NCI-H2107 treated with DMSO at 0.1 percent for 48 hours (cell line): ENCODE results near the gene LENG8.
"Not testable (repeated sequence)": the region's sequence is repeated elsewhere in the genome, so short reads cannot be mapped to it uniquely, and the experiment has no call there.

Experiments
- DNase-seq: peaks from one replicate; lab custom pipeline; 2025; ENCODE audit not compliant: unreplicated experiment; lab: John Stamatoyannopoulos, UW

The LENG8 gene

DNA sequence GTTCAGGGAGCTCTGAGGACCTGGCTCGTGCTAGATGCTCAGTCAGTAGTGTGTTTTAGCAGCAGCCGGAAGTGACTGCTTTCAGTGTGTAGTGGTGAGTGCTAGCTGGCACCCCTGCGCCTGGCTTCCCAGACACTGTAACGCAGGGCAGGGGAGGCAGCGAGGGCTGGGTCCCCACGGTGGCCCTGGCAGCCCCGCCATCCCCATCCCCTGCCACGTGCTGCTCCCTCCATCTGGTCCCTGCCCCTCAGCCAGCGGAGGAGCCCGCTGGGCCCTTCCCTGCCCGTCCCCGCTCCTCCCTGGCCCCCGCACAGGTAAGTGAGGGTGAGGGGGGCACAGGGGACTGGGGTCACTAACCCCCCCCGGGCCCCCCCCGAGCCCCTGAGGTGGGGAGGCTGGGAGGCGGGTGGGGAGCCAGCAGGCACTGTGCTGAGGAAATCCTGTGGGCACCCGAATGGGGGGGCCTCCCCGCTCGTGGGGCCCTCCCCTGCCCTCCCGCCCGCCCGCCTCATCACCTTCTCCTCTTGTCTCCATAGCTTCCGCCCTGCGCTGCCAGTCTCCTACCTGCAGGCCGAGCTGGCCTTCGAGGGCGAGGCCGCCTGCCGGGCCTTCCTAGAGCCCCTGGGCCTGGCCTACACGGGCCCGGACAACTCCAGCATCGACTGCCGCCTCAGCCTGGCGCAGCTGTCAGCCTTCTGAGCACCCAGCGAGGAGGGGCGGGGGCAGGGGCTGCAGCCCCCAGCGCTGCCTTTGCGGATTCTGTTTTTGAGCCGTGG lies 11.4 kb downstream of the LENG8 start:
- no peak for DNase-seq

DNA sequence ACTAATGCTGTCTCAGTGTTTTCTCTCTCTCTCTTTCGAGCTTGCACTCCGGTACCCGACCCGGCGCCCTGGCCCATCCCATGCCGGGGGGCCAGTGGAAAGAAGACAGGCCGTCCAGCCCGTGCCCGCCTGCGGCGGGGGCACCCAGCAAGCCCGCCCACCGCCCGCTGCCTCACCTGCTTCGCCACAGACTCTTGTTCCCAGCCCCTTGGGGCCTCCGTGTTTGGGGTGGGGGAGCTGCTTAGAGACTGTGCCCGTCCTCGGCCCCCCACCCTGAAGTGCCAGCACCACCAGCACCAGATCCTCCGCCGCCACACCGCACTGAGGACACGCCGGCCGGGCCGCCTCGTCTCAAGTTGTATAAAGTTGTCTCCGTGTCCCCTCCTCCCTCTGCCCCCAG lies 12.2 kb downstream of the LENG8 start:
- no peak for DNase-seq

DNA sequence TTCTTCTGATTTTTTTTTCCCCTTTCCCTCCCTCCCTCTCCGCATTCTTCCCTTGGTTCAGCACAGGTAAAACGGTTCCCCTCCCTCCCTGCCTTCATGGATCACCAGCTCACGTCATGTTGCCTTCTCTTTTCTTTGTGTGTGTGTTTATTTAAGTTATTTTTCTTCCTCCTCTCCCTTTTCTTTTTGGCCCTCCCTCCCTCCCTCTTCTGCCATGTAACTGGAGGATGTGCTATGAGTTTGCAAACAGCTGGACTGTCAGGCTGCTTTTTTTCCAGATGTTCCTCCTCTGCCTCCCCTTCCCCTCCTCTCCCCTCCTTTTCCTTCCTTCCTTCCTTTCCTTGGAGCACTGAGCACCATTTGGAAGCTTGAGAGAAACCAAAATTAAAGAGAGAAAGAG lies 12.6 kb downstream of the LENG8 start:
- DNase-seq: no peak

DNA sequence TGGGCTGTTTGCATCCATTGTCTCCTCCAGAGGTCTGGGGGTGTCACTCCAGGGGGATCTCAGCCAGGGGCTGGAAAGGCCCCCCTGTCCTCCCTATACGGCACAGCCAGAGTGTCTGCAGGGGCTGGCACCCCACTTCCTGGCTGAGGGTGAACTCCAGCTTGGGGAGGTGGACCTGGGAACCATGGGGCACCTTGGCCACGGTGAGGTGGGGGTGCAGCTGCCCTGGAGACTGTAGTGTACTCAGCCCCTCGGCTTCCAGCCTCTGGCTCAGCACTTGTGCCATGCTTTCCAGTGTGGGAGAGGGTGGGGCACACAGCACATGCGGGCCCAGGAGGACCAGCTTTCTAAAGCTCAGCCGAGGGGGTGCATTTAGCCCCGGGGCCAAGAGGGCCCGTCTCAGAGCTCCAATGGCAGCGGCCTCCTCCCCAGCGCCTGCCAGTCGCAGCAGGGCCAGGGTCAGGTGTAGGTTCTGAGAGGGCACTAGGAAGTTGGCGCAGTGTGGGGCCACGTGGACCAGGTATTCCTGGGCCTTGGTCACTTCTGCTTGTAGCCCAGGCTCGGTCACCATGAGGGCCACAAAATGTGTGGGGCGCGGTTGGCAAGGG lies 13.2 kb downstream of the LENG8 start:
- DNase-seq: no peak

DNA sequence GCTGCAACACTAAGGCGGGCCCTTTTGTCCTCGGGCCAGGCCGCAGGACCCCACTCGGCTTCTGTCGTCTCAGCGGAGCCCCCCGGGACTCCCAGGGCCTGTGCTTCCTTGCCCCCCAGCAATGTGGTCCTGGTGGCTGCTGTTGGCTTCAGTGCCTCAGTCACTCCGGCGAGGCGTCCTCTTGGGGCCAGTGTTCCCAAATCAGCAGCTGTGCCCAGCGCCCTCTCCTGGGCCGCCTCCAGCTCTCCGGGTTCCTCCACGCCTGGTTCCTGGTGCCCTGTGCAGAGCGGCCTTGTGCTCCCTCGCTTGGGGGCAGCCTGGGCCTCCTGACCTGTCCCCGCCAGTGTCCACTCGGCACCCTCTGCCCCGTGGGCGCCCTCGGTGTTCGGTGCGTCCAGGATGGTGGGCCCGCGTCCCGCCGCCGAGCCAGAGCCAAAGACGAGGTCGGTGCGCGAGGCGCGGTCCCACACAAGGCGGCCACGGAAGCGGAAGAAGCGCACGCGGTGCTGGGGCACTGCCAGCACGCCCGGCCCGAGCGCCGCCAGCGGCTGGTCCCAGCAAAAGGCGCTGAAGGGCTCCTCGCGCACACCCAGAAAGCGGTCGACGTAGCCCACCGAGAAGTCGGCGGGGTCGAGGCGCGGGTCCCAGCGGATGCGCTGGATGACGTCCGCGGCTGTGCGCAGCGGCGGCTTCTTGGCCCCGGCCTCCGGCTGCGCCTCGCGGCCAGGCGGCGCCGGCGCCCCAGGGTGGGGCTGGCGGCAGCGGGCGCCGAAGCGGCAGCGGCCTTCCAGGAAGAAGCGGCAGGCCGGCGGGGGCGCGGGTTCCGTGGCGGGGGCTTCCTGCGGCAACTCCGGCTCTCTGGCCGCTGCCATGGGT lies 13.9 kb downstream of the LENG8 start:
- DNase-seq: no peak

DNA sequence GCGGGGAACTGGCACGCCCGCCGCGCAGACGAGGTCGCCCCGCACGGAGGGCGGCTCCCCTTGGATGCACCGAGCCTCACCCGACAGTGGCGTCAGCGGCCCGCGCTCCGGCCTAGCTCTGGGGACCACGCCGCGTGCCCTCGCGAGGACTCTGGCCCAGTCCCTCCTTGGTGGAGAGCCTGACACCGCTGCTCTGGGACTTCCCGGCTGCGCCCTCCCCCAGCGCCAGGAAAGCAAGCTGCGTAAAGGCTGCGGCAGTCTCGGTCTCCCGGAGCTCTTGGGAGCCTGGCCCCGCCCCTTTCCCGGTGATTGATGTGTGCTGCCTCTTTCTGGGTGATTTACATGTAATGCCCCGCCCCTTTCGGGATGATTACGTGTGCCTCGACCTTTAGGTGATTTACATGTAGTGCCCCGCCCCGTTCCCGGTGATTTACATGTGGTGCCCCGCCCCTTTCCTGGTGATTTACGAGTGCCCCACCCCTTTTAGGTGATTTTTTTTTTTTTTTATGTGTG lies 14.6 kb downstream of the LENG8 start, which contains the start of gene LENG9:
TSS of gene LENG9 (minus strand) at position 248 of the 513 bp plus-strand sequence. CDS start 252 bp downstream, outside the sequence.
- peak; percentile 41 for DNase-seq

DNA sequence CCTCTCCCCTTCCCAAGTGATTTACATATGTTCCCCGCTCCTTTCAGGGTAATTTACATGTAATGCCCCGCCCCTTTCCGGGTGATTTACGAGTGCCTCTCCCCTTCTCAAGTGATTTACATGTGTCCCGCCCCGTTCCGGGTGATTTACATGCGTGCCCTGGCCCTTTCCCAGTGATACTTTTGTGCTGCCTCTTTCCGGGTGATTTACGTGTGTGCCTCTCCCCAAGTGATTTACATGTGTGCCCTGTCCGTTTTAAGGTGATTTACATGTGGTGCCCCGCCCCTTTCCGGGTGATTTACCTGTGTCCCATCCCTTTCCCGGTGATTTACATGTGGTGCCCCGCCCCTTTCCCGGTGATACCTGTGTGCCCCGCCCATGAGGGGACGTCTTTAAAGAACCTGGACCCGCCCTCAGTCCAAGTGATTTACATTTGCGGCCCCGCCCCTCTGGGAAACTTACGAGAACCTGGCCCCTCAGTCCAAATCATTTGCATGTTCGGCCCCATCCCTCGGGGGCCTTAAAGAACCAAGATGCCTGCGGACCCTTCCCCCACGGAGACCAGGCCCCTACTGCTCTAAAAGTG lies 15.1 kb downstream of the LENG8 start:
- peak; percentile 10 for DNase-seq

DNA sequence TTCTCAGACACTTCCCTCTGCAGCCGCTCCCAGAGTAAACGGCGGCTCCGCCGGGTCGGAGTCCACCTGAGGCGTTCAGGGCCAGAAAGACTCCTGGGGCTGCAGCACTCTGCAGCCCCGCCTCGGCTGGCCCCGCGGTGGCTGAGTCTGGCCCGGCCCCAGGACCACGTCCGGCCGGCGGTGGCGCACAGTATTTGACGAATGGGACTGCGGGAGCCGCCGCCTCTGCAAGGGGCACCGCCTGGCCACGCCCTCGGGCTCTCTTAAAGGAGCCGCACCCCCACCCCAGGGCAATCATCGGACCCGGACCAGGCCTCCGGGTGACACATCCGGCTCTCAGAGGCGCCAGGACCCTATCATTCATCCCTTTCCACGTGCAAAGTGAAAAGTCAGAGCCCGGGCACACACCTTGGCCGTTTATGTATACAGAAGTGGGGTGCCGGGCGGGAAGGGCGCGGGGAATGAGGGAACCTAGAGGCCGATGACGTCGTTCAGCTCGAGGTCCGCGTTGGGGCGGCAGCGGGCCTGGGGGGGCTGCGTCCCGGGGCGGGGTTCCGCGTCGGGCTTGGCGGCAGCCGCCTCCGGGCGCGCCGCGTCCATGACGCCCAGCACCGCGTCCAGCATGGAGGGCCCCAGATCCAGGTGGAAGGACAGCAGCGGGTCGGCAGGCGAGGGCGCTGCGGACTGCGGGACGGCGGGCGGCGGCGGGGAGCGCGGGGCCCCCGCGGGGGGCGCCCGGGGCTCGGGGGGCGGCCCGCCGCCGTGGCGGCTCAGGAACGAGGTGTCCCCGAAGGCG lies 15.8 kb downstream of the LENG8 start:
- no peak for DNase-seq

DNA sequence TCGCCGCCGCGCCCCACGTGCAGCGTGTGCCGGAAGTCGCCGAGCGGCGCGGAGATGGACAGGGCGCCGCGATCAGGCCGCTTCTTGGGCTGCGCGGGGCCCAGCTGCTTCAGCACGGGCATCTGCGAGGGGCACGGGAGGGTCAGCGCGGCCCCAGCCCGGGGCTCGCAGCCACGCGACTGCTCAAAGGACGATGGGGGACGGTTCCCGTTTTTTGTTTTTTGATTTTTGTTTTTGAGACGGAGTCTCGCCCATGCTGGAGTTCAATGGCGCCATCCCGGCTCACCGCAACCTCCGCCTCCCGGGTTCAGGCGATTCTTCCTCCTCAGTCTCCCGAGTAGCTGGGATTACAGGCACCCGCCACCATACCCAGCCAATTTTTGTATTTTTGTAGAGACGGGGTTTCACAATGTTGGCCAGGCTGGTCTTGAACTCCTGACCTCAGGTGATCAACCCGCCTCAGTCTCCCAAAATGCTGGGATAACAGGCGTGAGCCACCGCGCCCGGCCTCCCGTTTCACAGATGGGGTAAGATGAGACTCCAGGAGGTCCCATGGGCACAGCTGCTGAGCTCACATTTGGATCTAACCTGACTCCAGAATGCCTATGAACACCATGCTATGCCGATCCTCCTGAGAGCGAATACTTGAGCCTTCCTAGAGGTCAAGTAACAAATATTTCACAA lies 16.6 kb downstream of the LENG8 start:
- DNase-seq: no peak

DNA sequence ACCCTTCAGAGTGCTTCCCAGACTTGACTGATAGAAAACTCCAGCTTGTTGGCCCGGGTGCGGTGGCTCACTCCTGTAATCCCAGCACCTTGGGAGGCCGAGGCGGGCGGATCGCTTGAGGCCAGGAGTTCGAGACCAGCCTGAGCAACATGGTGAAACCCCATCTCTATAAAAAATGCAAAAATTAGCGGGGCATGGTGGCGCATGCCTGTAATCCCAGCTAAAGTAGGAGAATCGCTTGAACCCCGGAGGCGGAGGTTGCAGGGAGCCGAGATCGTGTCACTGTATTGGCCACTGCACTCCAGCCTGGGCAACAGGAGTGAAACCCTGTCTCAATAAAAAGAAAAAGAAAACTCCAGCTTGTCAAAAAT lies 17.1 kb downstream of the LENG8 start:
- DNase-seq: not testable (repeated sequence)

DNA sequence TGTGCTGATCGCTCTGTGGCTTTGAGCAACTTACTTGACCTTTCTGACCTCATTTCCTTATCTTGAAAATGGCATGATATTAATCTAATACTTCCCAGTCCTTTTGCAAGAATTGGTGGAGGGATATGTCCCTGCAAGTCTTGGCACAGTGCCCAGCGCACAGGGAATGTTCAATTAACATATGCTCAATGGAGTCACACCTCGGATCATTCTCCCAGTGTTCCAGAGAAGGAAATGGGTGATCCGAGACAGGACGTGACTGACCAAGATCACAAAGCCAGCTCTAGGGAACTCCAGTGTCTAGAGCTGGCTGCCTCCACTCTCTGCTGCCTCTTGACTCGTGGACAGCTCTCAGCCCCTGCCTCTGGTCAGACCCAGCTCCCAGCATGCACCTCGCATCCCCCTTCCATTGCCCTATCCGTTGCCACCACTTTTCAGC lies 20.5 kb downstream of the LENG8 start:
- no peak for DNase-seq

DNA sequence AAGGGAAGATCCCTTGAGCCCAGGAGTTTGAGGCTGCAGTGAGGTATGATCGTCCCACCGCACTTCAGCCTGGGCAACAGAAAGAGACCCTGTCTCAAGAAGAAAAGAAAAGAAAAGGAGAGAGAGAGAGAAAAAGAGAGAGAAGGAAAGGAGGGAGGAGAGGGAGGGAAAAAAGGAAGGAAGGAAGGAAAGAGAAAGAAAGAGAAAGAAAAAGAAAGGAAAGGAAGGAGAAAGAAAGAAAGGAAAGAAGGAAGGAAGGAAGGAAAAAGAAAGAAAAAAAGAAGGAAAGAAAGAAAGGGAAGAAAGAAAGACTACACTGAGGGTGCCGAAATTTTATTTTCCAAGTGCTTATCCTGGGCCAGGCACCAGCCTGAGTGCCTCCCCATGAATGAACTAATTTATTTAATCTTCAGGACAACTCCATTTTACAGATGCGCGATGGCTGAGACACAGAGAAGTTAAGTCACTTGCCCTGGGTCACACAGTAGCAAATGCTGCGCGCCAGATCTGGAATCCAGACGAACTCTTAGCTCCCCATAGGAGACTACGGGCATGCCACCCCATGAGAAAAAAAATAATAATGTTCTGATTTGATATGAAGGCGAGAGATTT lies 21.4 kb downstream of the LENG8 start:
- DNase-seq: no peak

DNA sequence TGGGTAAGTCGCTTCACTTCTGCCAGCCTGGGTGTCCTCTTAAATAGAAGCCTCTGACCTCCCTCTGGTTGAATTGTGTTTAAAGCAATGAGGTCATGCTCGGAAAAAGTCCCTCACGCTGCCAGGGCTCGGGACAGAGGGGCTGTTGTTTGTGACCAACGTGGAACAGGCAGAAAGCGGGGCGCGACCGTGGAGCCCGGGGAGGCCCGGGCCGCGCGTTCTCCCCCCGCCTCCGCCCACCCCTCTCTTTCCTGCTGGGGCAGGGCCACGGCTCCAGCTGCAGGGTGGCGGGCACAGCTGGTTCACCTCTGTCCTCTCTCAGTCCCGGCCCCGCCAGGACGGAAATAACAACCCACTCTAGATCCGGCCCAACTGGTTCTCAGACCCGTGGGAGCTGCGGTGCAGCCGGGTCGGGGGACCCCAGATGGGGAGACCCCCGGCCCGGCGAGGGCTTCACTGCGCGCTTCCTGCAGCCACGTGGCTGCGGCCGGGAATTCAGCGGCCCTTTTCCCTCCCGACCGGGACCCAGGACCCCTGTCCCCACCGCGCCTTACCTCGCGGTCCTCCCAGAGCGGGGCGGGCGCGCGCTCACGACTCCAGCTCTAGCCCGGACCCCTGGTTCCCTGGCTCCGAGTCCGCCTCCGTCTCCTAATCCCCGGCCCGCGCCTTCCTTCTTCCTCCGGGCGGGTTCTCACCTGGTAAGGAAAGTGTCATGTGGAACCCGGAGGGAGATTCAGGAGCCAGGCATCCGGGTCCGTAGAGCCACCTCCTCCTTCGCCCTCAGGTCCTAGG lies 22.2 kb downstream of the LENG8 start:
- DNase-seq: no peak

DNA sequence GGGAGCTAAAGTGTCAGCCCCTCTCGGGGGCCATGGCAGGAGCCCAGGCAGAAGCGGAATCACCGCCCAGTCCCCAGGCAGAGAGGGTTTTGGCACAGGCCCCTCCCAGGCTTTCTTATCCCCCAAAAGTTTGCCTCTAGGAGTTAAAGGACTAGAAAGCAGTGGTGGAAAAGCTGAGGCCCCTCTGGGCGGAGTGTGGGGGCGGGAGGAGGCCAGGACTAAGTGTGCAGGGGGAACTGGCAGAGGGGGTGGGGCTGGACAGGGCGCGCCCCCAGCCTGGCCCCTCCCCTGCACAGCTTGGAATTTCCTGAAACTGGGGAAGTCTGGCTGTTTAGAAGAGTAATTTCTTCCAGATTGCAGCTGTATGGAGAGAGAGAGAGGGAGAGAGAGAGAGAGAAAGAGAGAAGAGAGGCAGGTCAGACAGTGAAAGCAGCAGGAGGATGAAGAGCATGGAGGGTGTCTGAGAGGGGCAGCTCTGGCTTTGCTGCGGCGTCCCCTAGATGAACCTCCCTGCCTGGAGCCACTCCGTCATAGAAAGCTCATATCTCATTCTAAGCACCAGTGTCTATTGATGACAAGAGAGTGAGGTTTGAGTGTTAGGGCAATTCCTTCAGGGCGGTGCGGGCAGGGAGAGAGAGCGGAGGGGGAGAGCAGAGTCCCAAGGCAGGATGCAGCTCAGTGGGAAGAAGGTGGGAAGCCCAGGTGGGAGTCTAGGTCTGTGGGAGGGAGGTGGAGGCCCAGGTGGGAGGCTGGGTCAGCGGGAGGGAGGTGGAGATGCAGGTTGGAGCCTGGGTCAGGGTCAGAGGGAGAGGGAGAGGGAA lies 24.3 kb downstream of the LENG8 start, which contains the start of gene CDC42EP5:
TSS of gene CDC42EP5 (minus strand) at position 226 of the 821 bp plus-strand sequence. CDS start 7,749 bp downstream, outside the sequence.
- no peak for DNase-seq

DNA sequence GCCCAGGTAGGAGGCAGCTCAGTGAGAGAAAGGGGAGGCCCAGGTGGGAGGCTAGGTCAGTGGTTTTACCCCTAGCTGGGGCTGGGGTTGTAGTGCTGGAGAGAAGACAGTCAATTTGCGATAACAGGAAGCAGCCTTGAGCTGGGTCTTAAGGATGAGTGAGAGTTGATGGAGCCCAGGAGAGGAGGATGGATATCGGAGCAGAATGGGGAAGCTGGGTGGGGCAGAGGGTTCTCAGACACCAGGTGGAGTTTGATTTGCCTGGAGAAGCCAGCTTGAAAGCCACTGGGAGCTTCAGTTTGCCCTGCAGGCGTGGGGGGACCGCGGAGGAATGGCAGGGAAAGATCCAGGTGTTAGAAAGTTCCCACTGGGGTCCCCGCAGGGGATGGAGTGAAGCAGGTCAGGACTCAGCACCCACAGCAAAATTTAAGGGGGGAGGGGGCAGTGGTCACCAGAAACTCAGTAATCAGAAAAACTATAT lies 24.9 kb downstream of the LENG8 start:
- no peak for DNase-seq

DNA sequence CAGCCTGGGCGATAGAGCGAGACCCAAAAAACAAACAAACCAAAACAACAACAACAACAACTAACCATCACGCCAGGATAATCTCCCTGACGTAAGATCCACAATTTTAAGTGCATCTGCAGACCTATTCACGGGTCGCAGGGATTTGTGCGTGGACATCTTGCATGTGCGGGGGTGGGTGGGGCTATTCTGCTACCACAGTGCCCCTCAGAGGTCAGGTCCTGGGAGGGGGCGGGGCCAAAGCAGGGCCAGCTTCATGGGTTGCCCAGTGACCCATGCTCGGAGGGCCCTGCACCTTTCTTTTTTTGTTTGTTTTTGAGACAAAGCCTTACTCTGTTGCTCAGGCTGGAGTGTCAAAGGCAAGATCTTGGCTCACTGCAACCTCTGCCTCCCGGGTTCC lies 26.7 kb downstream of the LENG8 start:
- DNase-seq: no peak

DNA sequence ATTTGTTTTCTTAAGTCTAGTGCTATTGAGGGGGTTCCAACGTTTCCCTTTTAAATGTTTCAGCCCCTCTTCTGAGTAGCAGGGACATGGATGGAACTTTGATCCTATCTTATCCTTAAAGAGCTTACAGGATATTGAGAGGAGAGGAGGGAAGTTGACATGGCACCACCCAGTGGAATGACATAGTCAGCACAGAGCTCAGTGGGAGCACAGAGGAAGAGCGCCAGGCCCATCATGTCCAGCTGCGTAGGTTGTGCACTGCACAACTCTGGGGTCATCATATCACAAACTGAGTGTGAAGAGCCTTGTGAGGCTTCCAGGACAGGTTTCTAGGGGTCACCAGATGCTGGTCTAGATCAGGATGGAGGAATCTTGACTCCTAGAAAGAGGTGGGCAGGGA lies 28.7 kb downstream of the LENG8 start:
- DNase-seq: no peak
